GM06990 (cell line): ENCODE data around the gene SPATA31A7.
"Not testable (repeated sequence)": the region's sequence is repeated elsewhere in the genome, so short reads cannot be mapped to it uniquely, and the experiment has no call there.

Experiments
- DNase-seq: peaks from one replicate; pipeline ENCODE4 v3.0.0-alpha.2; 2011; ENCODE audit not compliant: insufficient read length; ENCODE audit errors: extremely low read depth
- H3K27me3 ChIP-seq: replicated peaks from 2 replicates; pipeline ENCODE4 v1.6.0; 2011; ENCODE audit warnings: low read length; ENCODE audit not compliant: control insufficient read depth, insufficient read depth
- H3K36me3 ChIP-seq: 2 replicates; pipeline ENCODE4 v1.5.1; 2011; ENCODE audit warnings: low read length; ENCODE audit not compliant: control insufficient read depth, insufficient read depth
- H3K4me3 ChIP-seq: replicated peaks from 2 replicates; pipeline ENCODE4 v1.5.1; 2011; ENCODE audit warnings: low read depth, mild to moderate bottlenecking, control low read depth, low read length

Gene SPATA31A7

DNA sequence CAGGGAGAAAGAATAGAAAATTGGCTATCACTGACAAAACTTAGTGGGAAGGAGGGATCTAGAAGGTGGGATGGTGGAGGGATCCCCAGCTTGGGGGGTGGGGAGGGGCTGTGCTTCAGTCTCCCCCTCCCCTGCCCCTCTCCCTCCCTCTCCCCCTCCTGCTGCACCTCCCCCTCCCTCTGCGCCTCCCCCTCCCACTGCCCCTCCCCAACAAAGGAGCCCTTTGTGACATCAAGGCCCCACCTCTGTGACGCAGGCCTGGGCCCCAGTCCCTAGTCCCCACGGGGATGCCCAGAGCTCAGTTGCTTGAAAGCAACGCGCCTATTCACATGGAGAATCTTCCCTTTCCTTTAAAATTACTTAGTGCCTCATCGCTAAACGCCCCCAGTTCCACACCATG is at the start of gene SPATA31A7:
TSS of gene SPATA31A7 (plus strand) at position 301 of the 400 bp plus-strand sequence. CDS start at position 330, 29 bp downstream.
- not testable (repeated sequence) for H3K36me3 ChIP-seq, H3K27me3 ChIP-seq, DNase-seq, H3K4me3 ChIP-seq

DNA sequence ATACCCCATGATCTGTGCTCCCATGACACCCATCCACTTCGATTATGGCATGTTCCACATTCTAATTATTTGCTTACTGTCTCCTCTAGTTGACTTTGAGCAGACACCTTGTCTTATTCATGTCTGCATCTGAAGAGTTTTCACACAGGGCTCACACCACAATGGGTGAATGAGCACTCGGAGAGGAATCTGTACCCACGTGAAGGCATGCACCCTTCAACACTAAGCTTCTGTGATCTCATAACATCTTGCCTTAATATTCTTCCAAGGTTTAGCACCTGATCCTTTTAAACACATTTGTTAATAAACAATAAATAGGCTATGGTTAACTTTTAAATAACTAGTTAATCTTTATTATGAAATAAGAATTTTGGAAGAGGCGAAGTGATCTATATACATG is 36.6 kb downstream of the SPATA31A7 start:
- not testable (repeated sequence) for H3K27me3 ChIP-seq, DNase-seq, H3K4me3 ChIP-seq, H3K36me3 ChIP-seq
